Hepatocyte (in vitro differentiated cells): ENCODE results near the gene METTL23. TPM values are rescaled to one million over a fixed set of nuclear protein-coding genes. Genes with fewer than 3 reads are reported as not detected.

ENCODE experiments used
- DNase-seq: peaks from one replicate; pipeline ENCODE4 v3.0.0-alpha.2; 2016; ENCODE audit warnings: low spot score
- H2AFZ ChIP-seq: fragments of 200-600 bp; sonication (generic); 2 replicates; pipeline ENCODE4 v1.6.0; 2016; ENCODE audit warnings: antibody characterized with exemption, mild to moderate bottlenecking
- H3K27ac ChIP-seq: fragments of 200-600 bp; sonication (generic); 2 replicates; pipeline ENCODE4 v1.5.1; 2016; ENCODE audit warnings: mild to moderate bottlenecking
- H3K27me3 ChIP-seq: fragments of 200-600 bp; sonication (generic); 2 replicates; pipeline ENCODE4 v1.6.1; 2016
- H3K36me3 ChIP-seq: fragments of 200-600 bp; sonication (generic); replicated peaks from 2 replicates; pipeline ENCODE4 v1.5.1; 2016; ENCODE audit warnings: low read depth; ENCODE audit not compliant: insufficient read depth
- H3K4me1 ChIP-seq: fragments of 200-600 bp; sonication (generic); 2 replicates; pipeline ENCODE4 v1.5.1; 2016; ENCODE audit warnings: mild to moderate bottlenecking, moderate library complexity; ENCODE audit not compliant: insufficient read depth
- H3K4me2 ChIP-seq: fragments of 200-600 bp; sonication (generic); 2 replicates; pipeline ENCODE4 v1.6.0; 2016
- H3K4me3 ChIP-seq: fragments of 200-600 bp; sonication (generic); 2 replicates; pipeline ENCODE4 v1.5.1; 2016; ENCODE audit warnings: mild to moderate bottlenecking
- H3K79me2 ChIP-seq: fragments of 200-600 bp; sonication (generic); 2 replicates; pipeline ENCODE4 v1.6.0; 2017; ENCODE audit warnings: mild to moderate bottlenecking
- H3K9me2 ChIP-seq: fragments of 200-600 bp; sonication (generic); replicated peaks from 2 replicates; pipeline ENCODE4 v1.6.0; 2017; ENCODE audit warnings: mild to moderate bottlenecking; ENCODE audit not compliant: insufficient read depth
- H3K9me3 ChIP-seq: fragments of 200-600 bp; sonication (generic); 2 replicates; pipeline ENCODE4 v1.5.1; 2016; ENCODE audit warnings: low read depth, mild to moderate bottlenecking
- H4K20me1 ChIP-seq: fragments of 200-600 bp; sonication (generic); 2 replicates; pipeline ENCODE4 v1.6.0; 2016; ENCODE audit warnings: mild to moderate bottlenecking; ENCODE audit not compliant: insufficient read depth, poor library complexity, severe bottlenecking
- EZH2 ChIP-seq: fragments of 200-600 bp; sonication (generic); IDR thresholded peaks from 2 replicates; pipeline ENCODE4 v1.6.1; 2016; ENCODE audit warnings: antibody characterized with exemption, mild to moderate bottlenecking, borderline replicate concordance
- EZH2phosphoT487 ChIP-seq: fragments of 200-600 bp; sonication (generic); IDR thresholded peaks from one replicate; pipeline ENCODE4 v1.6.1; 2018; ENCODE audit warnings: antibody characterized with exemption, mild to moderate bottlenecking, low read depth, moderate library complexity; ENCODE audit not compliant: unreplicated experiment, severe bottlenecking
- whole genome bisulfite sequencing: methylation state at CpG from one replicate; pipeline ENCODE4 v1.1.6; 2016; ENCODE audit warnings: low lambda C conversion rate; ENCODE audit errors: missing lambda C conversion rate; 5-methylcytosine and 5-hydroxymethylcytosine counted together
- polyA plus RNA-seq: library from polyadenylated mRNA; unstranded; fragments of >200 nt; fragmentation: Nextera tagmentation; extraction: Ambion mirVana; gene quantifications from 2 replicates; pipeline ENCODE4 v1.2.1, GENCODE V29; 2016
- total RNA-seq: library from RNA; depleted of rRNA; stranded (reverse); fragments of >200 nt; gene quantifications from 2 replicates; pipeline ENCODE4 v1.2.3, GENCODE V29; 2014
- TF ChIP-seq, protein P1 (sequence below): fragments of 200-600 bp; sonication (generic); IDR thresholded peaks from 2 replicates; pipeline ENCODE4 v1.5.1; 2016; ENCODE audit warnings: antibody characterized with exemption, mild to moderate bottlenecking; ENCODE audit not compliant: poor library complexity

METTL23 gene
- total and polyA plus RNA-seq, 2 experiments from 2014 or later: 36.6 to 56.5 TPM

DNA sequence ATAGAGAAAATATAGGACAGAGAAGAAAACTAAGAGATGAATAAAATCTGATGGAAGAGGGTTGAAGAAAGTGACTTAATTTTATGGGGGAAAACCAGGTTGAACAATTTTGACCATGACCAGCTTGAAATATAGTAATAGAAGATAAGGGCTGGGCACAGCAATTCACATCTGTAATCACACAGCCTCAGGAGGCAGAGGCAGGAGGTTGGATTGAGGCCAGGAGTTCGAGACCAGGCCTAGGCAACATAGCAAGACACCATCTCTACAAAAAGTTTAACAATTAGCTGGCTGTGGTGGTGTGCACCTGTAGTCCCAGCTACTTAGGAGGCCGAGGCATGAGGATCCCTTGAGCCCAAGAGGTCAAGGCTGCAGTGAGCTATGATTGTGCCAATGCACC is 24.6 kb upstream of the METTL23 start:
- Histone ChIP-seq H3K9me2 (no peaks in the 10 kb centered on the region), H3K4me3 (no peak overlapping the region), H3K4me2 (no peak overlapping the region), H3K36me3 (no peaks in the 10 kb centered on the region), H4K20me1 (peaks cover 15% of the 10 kb centered on the region), H3K27me3 (no peaks in the 10 kb centered on the region), H3K79me2 (peaks cover 80% of the 10 kb centered on the region), H3K27ac (peak overlapping the region; percentile 77), H3K9me3 (no peaks in the 10 kb centered on the region), H2AFZ (no peak overlapping the region), H3K4me1 (peaks cover 35% of the 10 kb centered on the region)
- DNase-seq: no peak
- WGBS: 78% methylated on average over 2 of the region's 2 CpGs
- no peak for TF ChIP-seq EZH2
- TF ChIP-seq EZH2phosphoT487: no peak
- TF ChIP-seq, protein P1, sequence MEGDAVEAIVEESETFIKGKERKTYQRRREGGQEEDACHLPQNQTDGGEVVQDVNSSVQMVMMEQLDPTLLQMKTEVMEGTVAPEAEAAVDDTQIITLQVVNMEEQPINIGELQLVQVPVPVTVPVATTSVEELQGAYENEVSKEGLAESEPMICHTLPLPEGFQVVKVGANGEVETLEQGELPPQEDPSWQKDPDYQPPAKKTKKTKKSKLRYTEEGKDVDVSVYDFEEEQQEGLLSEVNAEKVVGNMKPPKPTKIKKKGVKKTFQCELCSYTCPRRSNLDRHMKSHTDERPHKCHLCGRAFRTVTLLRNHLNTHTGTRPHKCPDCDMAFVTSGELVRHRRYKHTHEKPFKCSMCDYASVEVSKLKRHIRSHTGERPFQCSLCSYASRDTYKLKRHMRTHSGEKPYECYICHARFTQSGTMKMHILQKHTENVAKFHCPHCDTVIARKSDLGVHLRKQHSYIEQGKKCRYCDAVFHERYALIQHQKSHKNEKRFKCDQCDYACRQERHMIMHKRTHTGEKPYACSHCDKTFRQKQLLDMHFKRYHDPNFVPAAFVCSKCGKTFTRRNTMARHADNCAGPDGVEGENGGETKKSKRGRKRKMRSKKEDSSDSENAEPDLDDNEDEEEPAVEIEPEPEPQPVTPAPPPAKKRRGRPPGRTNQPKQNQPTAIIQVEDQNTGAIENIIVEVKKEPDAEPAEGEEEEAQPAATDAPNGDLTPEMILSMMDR: no peak

DNA sequence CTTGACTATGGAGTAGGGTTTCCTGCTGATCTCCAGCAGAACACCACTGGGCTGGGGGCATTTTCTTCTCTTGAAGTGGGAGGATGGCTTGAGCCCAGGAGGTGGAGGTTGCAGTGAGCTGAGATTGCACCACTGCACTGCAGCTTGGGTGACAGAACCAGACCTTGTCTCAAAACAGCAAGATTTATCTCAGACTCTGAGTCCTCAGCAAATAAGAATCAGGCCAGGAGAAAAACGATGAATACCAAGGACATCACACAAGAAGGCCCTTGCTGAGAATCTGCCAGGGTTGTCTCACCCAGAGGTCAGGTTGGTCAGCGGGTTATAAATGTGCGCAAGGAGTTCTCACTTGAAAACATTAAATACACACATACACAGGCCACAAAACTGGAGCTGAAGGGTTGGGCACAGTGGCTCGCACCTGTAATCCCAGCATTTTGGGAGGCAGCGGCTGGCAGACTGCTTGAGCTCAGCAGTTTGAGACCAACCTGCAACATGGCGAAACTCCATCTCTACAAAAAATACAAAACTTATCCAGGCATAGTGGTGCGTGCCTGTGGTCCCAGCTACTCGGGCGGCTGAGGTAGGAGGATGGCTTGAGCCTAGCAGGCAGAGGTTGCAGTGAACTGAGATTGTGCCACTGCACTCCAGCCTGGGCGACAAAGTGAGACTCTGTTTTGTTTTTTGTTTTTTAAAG is 23.6 kb upstream of the METTL23 start:
- Histone ChIP-seq H3K4me2 (no peak overlapping the region), H3K36me3 (no peaks in the 10 kb centered on the region), H3K9me3 (no peaks in the 10 kb centered on the region), H3K4me1 (peaks cover 31% of the 10 kb centered on the region), H3K4me3 (no peak overlapping the region), H2AFZ (no peak overlapping the region), H4K20me1 (peaks cover 21% of the 10 kb centered on the region), H3K79me2 (peaks cover 84% of the 10 kb centered on the region), H3K27me3 (no peaks in the 10 kb centered on the region), H3K9me2 (no peaks in the 10 kb centered on the region), H3K27ac (no peak overlapping the region)
- WGBS: 88% methylated on average over 10 of the region's 10 CpGs
- no peak for DNase-seq
- TF ChIP-seq, protein P1: no peak
- TF ChIP-seq EZH2phosphoT487 (no peak), EZH2 (no peak)

DNA sequence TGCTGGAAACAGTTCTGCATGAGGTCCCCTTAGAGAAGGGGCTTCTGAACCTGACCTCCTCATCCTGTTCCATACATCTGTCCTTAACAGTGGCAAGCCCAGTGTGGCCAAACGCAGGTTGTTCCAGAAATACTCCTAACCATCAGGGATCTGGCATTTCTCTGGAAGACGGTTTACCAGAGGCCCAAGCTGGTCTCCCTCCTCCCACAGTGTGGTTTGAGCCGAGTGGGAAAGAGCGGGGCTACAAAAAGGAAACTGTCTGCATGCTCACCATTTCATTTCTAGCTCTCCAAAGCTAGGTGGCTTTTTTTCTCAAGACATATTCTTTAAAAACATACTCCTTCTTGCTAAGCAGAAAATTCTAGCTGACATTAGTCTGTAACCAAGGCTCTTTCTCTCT is 21.8 kb upstream of the METTL23 start:
- no peak overlapping the region for H2AFZ ChIP-seq
- no peaks in the 10 kb centered on the region for H3K27me3 ChIP-seq
- DNase-seq: no peak
- peak overlapping the region; percentile 13 for H3K4me3 ChIP-seq
- 71% methylated on average over 4 of the region's 4 CpGs for WGBS
- peaks cover 80% of the 10 kb centered on the region for H3K79me2 ChIP-seq
- H3K27ac ChIP-seq: peak overlapping the region; percentile 34
- TF ChIP-seq, protein P1: no peak
- TF ChIP-seq EZH2 (no peak), EZH2phosphoT487 (no peak)
- H3K4me2 ChIP-seq: no peak overlapping the region
- H3K9me2 ChIP-seq: no peaks in the 10 kb centered on the region
- peaks cover 44% of the 10 kb centered on the region for H3K4me1 ChIP-seq
- no peaks in the 10 kb centered on the region for H3K36me3 ChIP-seq
- peaks cover 23% of the 10 kb centered on the region for H4K20me1 ChIP-seq
- H3K9me3 ChIP-seq: no peaks in the 10 kb centered on the region
